Measurements from ENCODE around the gene OCA2. TPM values are rescaled to one million over a fixed set of nuclear protein-coding genes. Genes with fewer than 3 reads are reported as not detected.

Gene OCA2
- total RNA-seq, 4 donors from 2014 or later, result 0.17 to 1.2 (median 0.24) TPM

DNA sequence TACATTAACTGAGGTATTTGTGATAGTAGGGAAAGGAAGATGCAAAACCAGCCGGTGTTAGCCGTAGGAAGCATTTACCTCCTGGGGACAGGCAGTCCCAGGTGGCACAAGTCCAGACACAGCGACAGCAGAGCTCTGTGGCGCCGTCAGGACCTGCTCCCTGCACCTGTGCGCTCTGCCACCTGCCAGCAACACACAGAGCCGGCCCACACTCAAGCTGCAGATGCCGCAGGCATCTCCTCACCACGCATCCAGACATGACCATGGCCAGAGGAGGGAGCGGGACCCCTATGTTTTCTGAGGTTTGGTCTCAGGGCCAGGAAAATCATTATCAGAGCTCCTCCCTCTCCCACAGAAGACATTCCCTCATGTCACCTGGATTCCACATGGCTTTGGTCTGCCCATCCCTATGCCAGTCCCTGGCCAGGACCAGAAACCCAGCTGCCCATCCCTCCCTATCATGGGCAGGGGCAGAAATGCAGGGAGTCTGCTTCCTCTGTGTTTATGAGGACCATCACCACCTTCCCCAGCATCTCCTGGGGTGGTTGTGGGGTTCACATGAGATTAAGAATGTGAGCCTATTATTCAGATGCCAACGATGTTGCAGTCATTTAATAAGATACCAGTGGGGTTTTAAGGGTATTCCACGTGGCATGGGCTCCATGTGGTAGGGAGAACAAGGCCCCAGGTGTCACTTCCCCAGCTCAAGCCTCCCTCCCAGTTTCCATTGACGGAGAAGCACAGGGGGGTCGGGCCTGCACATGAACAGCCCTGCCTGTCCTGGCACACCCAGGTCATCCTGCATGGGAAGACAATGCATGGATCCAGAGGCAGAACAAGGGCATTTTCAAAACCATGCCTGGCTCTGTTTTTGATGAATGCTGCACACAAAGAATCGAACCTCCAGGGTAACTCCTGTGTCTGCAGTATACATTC is 251.1 kb downstream of the OCA2 start:
- DNase-seq (ENCODE audit: extremely low spot score), result peak; percentile 70
- no peaks in the 10 kb centered on the region for H3K9me3 ChIP-seq
- 90% methylated on average over 8 of the region's 15 CpGs for WGBS
- H3K27me3 ChIP-seq, result no peaks in the 10 kb centered on the region
- no peak for TF ChIP-seq POLR2AphosphoS5 (IDR thresholded peaks at IDR 0.05)
- TF ChIP-seq POLR2A (IDR thresholded peaks at IDR 0.05; ENCODE audit: low read depth), result no peak
- no peak for TF ChIP-seq EP300 (IDR thresholded peaks at IDR 0.05)
- no peak for TF ChIP-seq CTCF (IDR thresholded peaks at IDR 0.05)
- H3K4me3 ChIP-seq, result no peak overlapping the region
- intact Hi-C loops (cut with DNase I), result no loop called here
- H3K36me3 ChIP-seq, result no peaks in the 10 kb centered on the region
- no peaks in the 10 kb centered on the region for H3K4me1 ChIP-seq
- no peak overlapping the region for H3K27ac ChIP-seq (replicated peaks in 1 of 4)

DNA sequence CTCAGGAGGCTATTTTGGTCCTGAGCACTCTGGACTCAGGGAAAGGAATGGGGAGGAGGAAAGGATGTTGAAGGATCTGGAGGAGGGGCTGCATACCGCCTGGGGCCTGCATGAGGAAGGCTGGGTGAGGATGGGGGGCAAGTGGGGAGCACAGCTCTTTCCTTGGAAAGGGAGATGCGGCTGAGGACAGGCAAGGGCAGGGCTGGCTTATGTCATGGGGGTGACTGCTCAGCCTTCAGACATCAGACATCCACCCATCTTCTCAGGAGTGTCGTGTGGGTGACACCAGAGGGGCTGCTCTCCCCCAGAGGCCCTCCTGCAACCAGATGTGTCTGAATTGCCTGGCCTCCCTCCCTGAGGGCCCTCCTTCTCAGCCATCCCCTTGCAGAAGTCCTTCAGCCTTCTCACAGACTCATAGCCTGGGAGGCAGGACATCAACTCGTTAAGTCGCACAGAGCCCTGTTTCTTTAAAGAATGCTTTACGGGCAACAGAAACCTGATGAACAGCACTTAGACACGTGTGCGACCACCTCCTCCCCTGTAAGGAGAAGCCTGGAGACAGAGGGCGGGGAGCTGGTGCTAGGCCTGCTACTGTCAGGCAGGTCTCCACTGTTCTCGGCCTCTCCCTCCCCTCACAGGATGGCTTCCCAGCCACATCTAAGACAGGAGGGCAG is 252.3 kb downstream of the OCA2 start:
- TF ChIP-seq POLR2A (IDR thresholded peaks at IDR 0.05; ENCODE audit: low read depth), result no peak
- TF ChIP-seq CTCF (IDR thresholded peaks at IDR 0.05), result no peak
- no peak for TF ChIP-seq EP300 (IDR thresholded peaks at IDR 0.05)
- no peak for TF ChIP-seq POLR2AphosphoS5 (IDR thresholded peaks at IDR 0.05)
- Histone ChIP-seq H3K9me3 (no peaks in the 10 kb centered on the region), H3K4me1 (no peaks in the 10 kb centered on the region), H3K4me3 (no peak overlapping the region), H3K27ac (replicated peaks in 1 of 4) (no peak overlapping the region), H3K27me3 (no peaks in the 10 kb centered on the region), H3K36me3 (no peaks in the 10 kb centered on the region)
- intact Hi-C loops (cut with DNase I), result no loop called here
- peak; percentile 62 for DNase-seq (ENCODE audit: extremely low spot score)
- WGBS, result 80% methylated on average over 10 of the region's 10 CpGs

DNA sequence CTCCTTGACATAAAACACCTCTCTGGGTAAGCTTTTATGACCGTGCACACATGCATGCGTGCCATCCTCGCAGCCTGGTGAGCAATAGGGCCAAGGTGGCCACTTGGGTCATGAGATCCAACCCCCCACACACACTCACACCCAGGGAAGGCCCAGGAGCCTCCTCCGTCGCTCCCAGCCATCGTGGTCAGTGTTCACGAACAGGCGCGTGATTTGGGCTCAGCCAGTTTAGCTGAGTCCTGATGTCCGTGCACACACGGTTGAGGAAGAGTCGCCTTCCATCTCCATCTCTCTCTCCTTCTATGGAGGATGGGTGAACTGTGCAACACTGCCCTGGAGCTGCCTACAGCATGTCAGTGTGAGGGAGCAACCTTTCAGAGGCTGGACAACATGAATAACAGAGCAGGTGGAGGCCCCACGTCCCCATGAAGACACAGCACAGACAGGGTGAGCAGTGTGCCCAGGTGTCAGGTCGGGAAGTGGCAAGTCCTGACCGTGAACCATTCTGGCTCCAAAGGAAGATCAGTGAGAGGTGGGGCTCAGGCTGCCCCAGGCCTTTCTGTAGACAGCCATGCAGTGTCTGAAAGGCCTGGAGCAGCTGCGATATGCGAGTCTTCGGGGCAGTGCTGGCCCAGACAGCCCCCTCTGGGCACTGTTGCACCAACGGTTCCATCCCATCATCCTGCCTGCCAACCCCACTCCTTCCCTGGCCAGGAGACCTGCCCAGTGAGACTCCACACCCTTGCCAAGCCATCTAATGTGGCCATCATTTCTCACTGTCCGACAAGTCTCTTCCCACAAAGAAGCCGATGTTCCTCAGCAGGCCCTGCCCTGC is 253.4 kb downstream of the OCA2 start:
- peak; percentile 84 for DNase-seq (ENCODE audit: extremely low spot score)
- intact Hi-C loops (cut with DNase I), result no loop called here

More for the DNA sequence above, 253.4 kb downstream of the OCA2 start:
- Histone ChIP-seq H3K27me3 (no peaks in the 10 kb centered on the region), H3K4me3 (no peak overlapping the region), H3K9me3 (no peaks in the 10 kb centered on the region), H3K4me1 (no peaks in the 10 kb centered on the region), H3K36me3 (no peaks in the 10 kb centered on the region), H3K27ac (replicated peaks in 1 of 4) (no peak overlapping the region)
- 81% methylated on average over 7 of the region's 21 CpGs for WGBS
- TF ChIP-seq EP300 (IDR thresholded peaks at IDR 0.05), result no peak
- no peak for TF ChIP-seq POLR2AphosphoS5 (IDR thresholded peaks at IDR 0.05)
- TF ChIP-seq CTCF (IDR thresholded peaks at IDR 0.05), result no peak
- TF ChIP-seq POLR2A (IDR thresholded peaks at IDR 0.05; ENCODE audit: low read depth), result no peak
